Panc1 (cell line): ENCODE data around the gene RGS6. TPM values are rescaled to one million over a fixed set of nuclear protein-coding genes. Genes with fewer than 3 reads are reported as not detected.

Experiments
- ATAC-seq: fragments of 200-7000 bp; cut with Tn5 transposase; 2 replicates; pipeline ENCODE4 v1.9.1; 2020; ENCODE audit warnings: mild to moderate bottlenecking, moderate library complexity
- BruUV-seq: library from RNA; stranded (reverse); fragments of 400-500 nt; replicated peaks from 2 replicates; lab custom pipeline; 2021; lab: Mats Ljungman, UMichigan
- CTCF ChIA-PET: fragments of 300-600 bp; sonication (Branson Sonifier 250); formaldehyde crosslinking; loops from one replicate; lab custom pipeline; 2022; ENCODE audit warnings: antibody characterized with exemption; lab: Charles Lee
- POLR2A ChIA-PET: fragments of 300-600 bp; sonication (Branson Sonifier 250); formaldehyde crosslinking; loops from one replicate; lab custom pipeline; 2022; ENCODE audit warnings: antibody characterized with exemption; lab: Charles Lee
- DNase-seq: peaks from one replicate; pipeline ENCODE4 v3.0.0-alpha.2; 2010; ENCODE audit warnings: low read depth, low spot score
- H3K27ac ChIP-seq: 2 replicates; pipeline ENCODE4 v1.5.1; 2011; ENCODE audit warnings: mild to moderate bottlenecking, low read length, inconsistent platforms
- H3K27me3 ChIP-seq: fragments of 200-500 bp; sonication (Bioruptor generic); 2 replicates; pipeline ENCODE4 v1.6.0; 2014; ENCODE audit warnings: low read length, inconsistent platforms; ENCODE audit not compliant: control insufficient read depth, insufficient read depth
- H3K36me3 ChIP-seq: fragments of 200-500 bp; sonication (Bioruptor generic); 2 replicates; pipeline ENCODE4 v1.5.1; 2014; ENCODE audit warnings: inconsistent platforms, mild to moderate bottlenecking, low read length, moderate library complexity; ENCODE audit not compliant: control insufficient read depth, insufficient read depth
- H3K4me1 ChIP-seq: 2 replicates; pipeline ENCODE4 v1.5.1; 2011; ENCODE audit warnings: inconsistent platforms, mild to moderate bottlenecking, low read length, moderate library complexity; ENCODE audit not compliant: control insufficient read depth, insufficient read depth
- H3K4me3 ChIP-seq, 2 experiments: 2 replicates each; pipeline ENCODE4 v1.5.1; 2011 to 2012; ENCODE audit warnings: low read depth in 2 of 2, low read length in 2 of 2, mild to moderate bottlenecking in 2 of 2, inconsistent platforms in 1 of 2, moderate library complexity in 1 of 2
- H3K9me3 ChIP-seq: fragments of 200-500 bp; sonication (Bioruptor generic); 2 replicates; pipeline ENCODE4 v1.5.1; 2014; ENCODE audit warnings: low read depth, mild to moderate bottlenecking, inconsistent platforms, low read length, moderate library complexity; ENCODE audit not compliant: control insufficient read depth, insufficient read depth
- POLR2AphosphoS5 ChIP-seq: IDR thresholded peaks from 2 replicates; pipeline ENCODE4 v1.6.1; 2012; ENCODE audit warnings: mild to moderate bottlenecking, low read depth, low read length, moderate library complexity
- SIN3A ChIP-seq: IDR thresholded peaks from 2 replicates; pipeline ENCODE4 v1.6.1; 2012; ENCODE audit warnings: low read depth, mild to moderate bottlenecking, low read length, moderate library complexity, borderline replicate concordance; ENCODE audit not compliant: insufficient read depth
- TCF7L2 ChIP-seq: IDR thresholded peaks from 2 replicates; pipeline ENCODE4 v1.6.1; 2011; ENCODE audit warnings: mild to moderate bottlenecking, low read depth, low read length, inconsistent platforms
- in situ Hi-C: cut with HindIII; loops from 2 replicates; pipeline ENCODE4 v1.10.0; 2016; ENCODE audit warnings: low sequenced_read_pairs, low pct_unique_long_range_greater_than_20kb
- intact Hi-C: fragments of 100-400 bp; cut with micrococcal nuclease; formaldehyde crosslinking; loops from one replicate; pipeline ENCODE4 v1.10.0; 2022; ENCODE audit not compliant: unreplicated experiment
- total RNA-seq: library from RNA; stranded (reverse); gene quantifications from one replicate; pipeline ENCODE4 v1.2.1, GENCODE V29; 2021; ENCODE audit not compliant: unreplicated experiment
- TF ChIP-seq, protein P1 (sequence below): fragments of 450-650 bp; IDR thresholded peaks from 2 replicates; pipeline ENCODE4 v1.5.1; 2017; ENCODE audit warnings: mild to moderate bottlenecking
- TF ChIP-seq, protein P2 (sequence below), 2 experiments: IDR thresholded peaks; 2 replicates each; pipeline ENCODE4 v1.6.1; 2011 to 2012; ENCODE audit warnings: low read depth in 2 of 2, control low read depth in 1 of 2, low read length in 1 of 2, mild to moderate bottlenecking in 1 of 2, moderate library complexity in 1 of 2; ENCODE audit not compliant: insufficient read depth in 1 of 2

The RGS6 gene
- total RNA-seq, 1 experiment from 2014 or later = not detected

DNA sequence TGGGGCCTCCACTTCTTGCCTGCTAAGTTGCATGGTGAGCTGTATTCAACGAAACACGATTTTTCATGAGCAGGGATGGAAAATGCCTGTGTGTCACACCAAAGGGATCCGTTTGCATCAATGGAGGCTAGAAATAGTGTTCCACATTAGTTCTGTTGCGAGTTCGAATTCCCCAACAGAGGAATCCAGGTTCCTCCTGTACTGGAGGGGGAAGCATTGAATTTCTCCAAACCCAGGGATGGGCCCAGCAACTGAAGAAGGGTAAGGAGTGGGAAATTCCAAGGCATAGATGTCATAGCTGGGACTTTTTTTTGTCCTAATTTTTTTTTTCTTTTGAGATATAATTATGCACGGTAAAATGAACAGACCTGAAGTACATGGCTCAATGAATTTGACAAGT lies 625.4 kb downstream of the RGS6 start:
- intact Hi-C loops (no loop called here), in situ Hi-C loops (no loop called here)
- ATAC-seq (no peak), DNase-seq (no peak)
- ChIA-PET CTCF (no interaction called here), POLR2A (no interaction called here)
- no peaks in the 10 kb centered on the region; the same call in 1 of the 2 replicates for H3K27me3 ChIP-seq
- no peak overlapping the region for H3K4me3 ChIP-seq
- H3K36me3 ChIP-seq = no peaks in the 10 kb centered on the region
- no peak overlapping the region for H3K27ac ChIP-seq
- no TSS peak for BruUV-seq
- TF ChIP-seq SIN3A = no peak
- TF ChIP-seq, protein P1, sequence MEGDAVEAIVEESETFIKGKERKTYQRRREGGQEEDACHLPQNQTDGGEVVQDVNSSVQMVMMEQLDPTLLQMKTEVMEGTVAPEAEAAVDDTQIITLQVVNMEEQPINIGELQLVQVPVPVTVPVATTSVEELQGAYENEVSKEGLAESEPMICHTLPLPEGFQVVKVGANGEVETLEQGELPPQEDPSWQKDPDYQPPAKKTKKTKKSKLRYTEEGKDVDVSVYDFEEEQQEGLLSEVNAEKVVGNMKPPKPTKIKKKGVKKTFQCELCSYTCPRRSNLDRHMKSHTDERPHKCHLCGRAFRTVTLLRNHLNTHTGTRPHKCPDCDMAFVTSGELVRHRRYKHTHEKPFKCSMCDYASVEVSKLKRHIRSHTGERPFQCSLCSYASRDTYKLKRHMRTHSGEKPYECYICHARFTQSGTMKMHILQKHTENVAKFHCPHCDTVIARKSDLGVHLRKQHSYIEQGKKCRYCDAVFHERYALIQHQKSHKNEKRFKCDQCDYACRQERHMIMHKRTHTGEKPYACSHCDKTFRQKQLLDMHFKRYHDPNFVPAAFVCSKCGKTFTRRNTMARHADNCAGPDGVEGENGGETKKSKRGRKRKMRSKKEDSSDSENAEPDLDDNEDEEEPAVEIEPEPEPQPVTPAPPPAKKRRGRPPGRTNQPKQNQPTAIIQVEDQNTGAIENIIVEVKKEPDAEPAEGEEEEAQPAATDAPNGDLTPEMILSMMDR = no peak
- no peak for TF ChIP-seq POLR2AphosphoS5
- no peak for TF ChIP-seq TCF7L2
- TF ChIP-seq, protein P2, sequence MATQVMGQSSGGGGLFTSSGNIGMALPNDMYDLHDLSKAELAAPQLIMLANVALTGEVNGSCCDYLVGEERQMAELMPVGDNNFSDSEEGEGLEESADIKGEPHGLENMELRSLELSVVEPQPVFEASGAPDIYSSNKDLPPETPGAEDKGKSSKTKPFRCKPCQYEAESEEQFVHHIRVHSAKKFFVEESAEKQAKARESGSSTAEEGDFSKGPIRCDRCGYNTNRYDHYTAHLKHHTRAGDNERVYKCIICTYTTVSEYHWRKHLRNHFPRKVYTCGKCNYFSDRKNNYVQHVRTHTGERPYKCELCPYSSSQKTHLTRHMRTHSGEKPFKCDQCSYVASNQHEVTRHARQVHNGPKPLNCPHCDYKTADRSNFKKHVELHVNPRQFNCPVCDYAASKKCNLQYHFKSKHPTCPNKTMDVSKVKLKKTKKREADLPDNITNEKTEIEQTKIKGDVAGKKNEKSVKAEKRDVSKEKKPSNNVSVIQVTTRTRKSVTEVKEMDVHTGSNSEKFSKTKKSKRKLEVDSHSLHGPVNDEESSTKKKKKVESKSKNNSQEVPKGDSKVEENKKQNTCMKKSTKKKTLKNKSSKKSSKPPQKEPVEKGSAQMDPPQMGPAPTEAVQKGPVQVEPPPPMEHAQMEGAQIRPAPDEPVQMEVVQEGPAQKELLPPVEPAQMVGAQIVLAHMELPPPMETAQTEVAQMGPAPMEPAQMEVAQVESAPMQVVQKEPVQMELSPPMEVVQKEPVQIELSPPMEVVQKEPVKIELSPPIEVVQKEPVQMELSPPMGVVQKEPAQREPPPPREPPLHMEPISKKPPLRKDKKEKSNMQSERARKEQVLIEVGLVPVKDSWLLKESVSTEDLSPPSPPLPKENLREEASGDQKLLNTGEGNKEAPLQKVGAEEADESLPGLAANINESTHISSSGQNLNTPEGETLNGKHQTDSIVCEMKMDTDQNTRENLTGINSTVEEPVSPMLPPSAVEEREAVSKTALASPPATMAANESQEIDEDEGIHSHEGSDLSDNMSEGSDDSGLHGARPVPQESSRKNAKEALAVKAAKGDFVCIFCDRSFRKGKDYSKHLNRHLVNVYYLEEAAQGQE (IDR thresholded peaks at IDR 0.05; ENCODE audit: insufficient read depth in 1 of 2, low read depth in 2 of 2, low read length in 1 of 2) = no peak
- no peaks in the 10 kb centered on the region for H3K4me1 ChIP-seq
- H3K9me3 ChIP-seq = no peaks in the 10 kb centered on the region

DNA sequence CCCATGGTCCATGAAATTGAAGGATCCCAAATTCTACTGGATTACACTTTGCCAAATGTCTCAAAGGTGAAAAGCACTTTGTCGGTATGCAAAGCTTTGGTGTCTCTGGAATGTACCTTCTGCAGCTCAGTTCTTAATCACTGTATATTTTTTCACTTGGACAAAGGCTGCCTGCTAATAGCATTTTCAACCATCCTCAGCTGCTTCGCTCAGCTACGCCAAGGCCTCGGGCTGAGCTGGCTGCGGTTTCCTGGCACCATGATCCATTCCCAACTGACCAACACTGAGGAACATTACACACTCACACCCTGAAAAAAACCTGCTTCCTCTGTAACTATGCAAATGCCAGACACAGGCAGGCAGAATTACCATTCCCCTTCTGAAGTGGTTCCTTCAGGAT lies 626.5 kb downstream of the RGS6 start:
- in situ Hi-C loops (no loop called here), intact Hi-C loops (no loop called here)
- H3K36me3 ChIP-seq = no peaks in the 10 kb centered on the region
- TF ChIP-seq TCF7L2 (no peak), SIN3A (no peak), POLR2AphosphoS5 (no peak)
- TF ChIP-seq, protein P2 (IDR thresholded peaks at IDR 0.05; ENCODE audit: insufficient read depth in 1 of 2, low read depth in 2 of 2, low read length in 1 of 2) = no peak
- TF ChIP-seq, protein P1 = no peak
- H3K4me1 ChIP-seq = no peaks in the 10 kb centered on the region
- ChIA-PET CTCF (no interaction called here), POLR2A (no interaction called here)
- no TSS peak for BruUV-seq
- no peak overlapping the region for H3K4me3 ChIP-seq
- no peaks in the 10 kb centered on the region for H3K9me3 ChIP-seq
- DNase-seq (no peak), ATAC-seq (no peak)
- H3K27me3 ChIP-seq = no peaks in the 10 kb centered on the region; the same call in 1 of the 2 replicates
- no peak overlapping the region for H3K27ac ChIP-seq
